Neural progenitor cell (in vitro differentiated cells): ENCODE data around the gene USP25. TPM values are rescaled to one million over a fixed set of nuclear protein-coding genes. Genes with fewer than 3 reads are reported as not detected.

Source experiments
- DNase-seq: peaks from one replicate; pipeline ENCODE4 v3.0.0-alpha.2; 2016; ENCODE audit warnings: low spot score
- H2AFZ ChIP-seq: fragments of 200-600 bp; sonication (generic); replicated peaks from 2 replicates; pipeline ENCODE4 v1.6.1; 2016; ENCODE audit warnings: antibody characterized with exemption
- H3F3A ChIP-seq: fragments of 200-600 bp; sonication (generic); 2 replicates; pipeline ENCODE4 v1.6.1; 2016; ENCODE audit warnings: antibody characterized with exemption, low read depth
- H3K27ac ChIP-seq: fragments of 200-600 bp; sonication (generic); 2 replicates; pipeline ENCODE4 v1.5.1; 2016; ENCODE audit warnings: mild to moderate bottlenecking
- H3K27me3 ChIP-seq: fragments of 200-600 bp; sonication (generic); 2 replicates; pipeline ENCODE4 v1.6.1; 2016; ENCODE audit warnings: mild to moderate bottlenecking, moderate library complexity
- H3K36me3 ChIP-seq: fragments of 200-600 bp; sonication (generic); 2 replicates; pipeline ENCODE4 v1.5.1; 2016
- H3K4me1 ChIP-seq: fragments of 200-600 bp; sonication (generic); 2 replicates; pipeline ENCODE4 v1.6.1; 2016; ENCODE audit warnings: mixed run types
- H3K4me2 ChIP-seq: fragments of 200-600 bp; sonication (generic); 2 replicates; pipeline ENCODE4 v1.6.1; 2016
- H3K4me3 ChIP-seq: fragments of 200-600 bp; sonication (generic); 2 replicates; pipeline ENCODE4 v1.5.1; 2016
- H3K79me2 ChIP-seq: fragments of 200-600 bp; sonication (generic); 2 replicates; pipeline ENCODE4 v1.6.1; 2016; ENCODE audit warnings: low read depth
- H3K9ac ChIP-seq: fragments of 200-600 bp; sonication (generic); 2 replicates; pipeline ENCODE4 v1.6.1; 2016
- H3K9me3 ChIP-seq: fragments of 200-600 bp; sonication (generic); 2 replicates; pipeline ENCODE4 v1.5.1; 2016; ENCODE audit warnings: low read depth
- H4K20me1 ChIP-seq: fragments of 200-600 bp; sonication (generic); 2 replicates; pipeline ENCODE4 v1.6.1; 2016; ENCODE audit warnings: low read depth
- H3K27ac Mint-ChIP-seq: 3 replicates; pipeline ENCODE4 v1.8.0; 2021; ENCODE audit warnings: mixed read lengths
- H3K27me3 Mint-ChIP-seq: 2 replicates; pipeline ENCODE4 v1.8.0; 2022; ENCODE audit warnings: low read depth, mild to moderate bottlenecking, inconsistent platforms, moderate library complexity, mixed read lengths; ENCODE audit not compliant: insufficient read depth
- H3K36me3 Mint-ChIP-seq: 3 replicates; pipeline ENCODE4 v1.8.0; 2021; ENCODE audit warnings: mixed read lengths
- H3K4me1 Mint-ChIP-seq: 3 replicates; pipeline ENCODE4 v1.8.0; 2021; ENCODE audit warnings: mixed read lengths
- H3K4me3 Mint-ChIP-seq: 3 replicates; pipeline ENCODE4 v1.8.0; 2021; ENCODE audit warnings: mild to moderate bottlenecking, moderate library complexity, mixed read lengths
- H3K9me3 Mint-ChIP-seq: 3 replicates; pipeline ENCODE4 v1.8.0; 2020; ENCODE audit warnings: mixed read lengths
- EZH2 ChIP-seq: fragments of 200-600 bp; sonication (generic); IDR thresholded peaks from 2 replicates; pipeline ENCODE4 v1.6.1; 2017; ENCODE audit warnings: antibody characterized with exemption, mild to moderate bottlenecking, moderate library complexity
- EZH2phosphoT487 ChIP-seq: fragments of 200-600 bp; sonication (generic); IDR thresholded peaks from 2 replicates; pipeline ENCODE4 v1.6.1; 2017; ENCODE audit warnings: antibody characterized with exemption
- total RNA-seq: library from RNA; depleted of rRNA; stranded (reverse); fragments of >200 nt; gene quantifications from 2 replicates; pipeline ENCODE4 v1.2.3, GENCODE V29; 2015; ENCODE audit warnings: low replicate concordance
- TF ChIP-seq, protein P1 (sequence below): fragments of 200-600 bp; sonication (generic); IDR thresholded peaks from 2 replicates; pipeline ENCODE4 v1.5.1; 2017; ENCODE audit warnings: antibody characterized with exemption, mild to moderate bottlenecking

Gene USP25
- total RNA-seq, 1 donor from 2014 or later: 36.4 TPM

- no peaks in the 10 kb centered on the region for H3K27me3 ChIP-seq
- H3K79me2 ChIP-seq: peaks cover 100% of the 10 kb centered on the region
- Mint-ChIP-seq H3K27ac (no peak overlapping the region), H3K27me3 (peaks cover 9% of the 10 kb centered on the region), H3K4me1 (no peaks in the 10 kb centered on the region), H3K4me3 (no peak overlapping the region), H3K9me3 (peaks cover 71% of the 10 kb centered on the region), H3K36me3 (peaks cover 53% of the 10 kb centered on the region)
- H3K9me3 ChIP-seq: no peaks in the 10 kb centered on the region
- TF ChIP-seq EZH2: no peak
- TF ChIP-seq, protein P1, sequence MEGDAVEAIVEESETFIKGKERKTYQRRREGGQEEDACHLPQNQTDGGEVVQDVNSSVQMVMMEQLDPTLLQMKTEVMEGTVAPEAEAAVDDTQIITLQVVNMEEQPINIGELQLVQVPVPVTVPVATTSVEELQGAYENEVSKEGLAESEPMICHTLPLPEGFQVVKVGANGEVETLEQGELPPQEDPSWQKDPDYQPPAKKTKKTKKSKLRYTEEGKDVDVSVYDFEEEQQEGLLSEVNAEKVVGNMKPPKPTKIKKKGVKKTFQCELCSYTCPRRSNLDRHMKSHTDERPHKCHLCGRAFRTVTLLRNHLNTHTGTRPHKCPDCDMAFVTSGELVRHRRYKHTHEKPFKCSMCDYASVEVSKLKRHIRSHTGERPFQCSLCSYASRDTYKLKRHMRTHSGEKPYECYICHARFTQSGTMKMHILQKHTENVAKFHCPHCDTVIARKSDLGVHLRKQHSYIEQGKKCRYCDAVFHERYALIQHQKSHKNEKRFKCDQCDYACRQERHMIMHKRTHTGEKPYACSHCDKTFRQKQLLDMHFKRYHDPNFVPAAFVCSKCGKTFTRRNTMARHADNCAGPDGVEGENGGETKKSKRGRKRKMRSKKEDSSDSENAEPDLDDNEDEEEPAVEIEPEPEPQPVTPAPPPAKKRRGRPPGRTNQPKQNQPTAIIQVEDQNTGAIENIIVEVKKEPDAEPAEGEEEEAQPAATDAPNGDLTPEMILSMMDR: no peak
- TF ChIP-seq EZH2phosphoT487: no peak
- no peak overlapping the region for H3K4me3 ChIP-seq
- no peak overlapping the region for H3K9ac ChIP-seq
- H4K20me1 ChIP-seq: no peaks in the 10 kb centered on the region
- H3K4me1 ChIP-seq: peaks cover 22% of the 10 kb centered on the region
- no peaks in the 10 kb centered on the region for H3K36me3 ChIP-seq
- H2AFZ ChIP-seq: no peak overlapping the region
- no peak for DNase-seq
- H3K27ac ChIP-seq: no peak overlapping the region
- no peaks in the 10 kb centered on the region for H3F3A ChIP-seq
- no peak overlapping the region for H3K4me2 ChIP-seq
These were observed 24.0 kb downstream of the USP25 start for GRCh38 chr21:15753741-15754140.

DNA sequence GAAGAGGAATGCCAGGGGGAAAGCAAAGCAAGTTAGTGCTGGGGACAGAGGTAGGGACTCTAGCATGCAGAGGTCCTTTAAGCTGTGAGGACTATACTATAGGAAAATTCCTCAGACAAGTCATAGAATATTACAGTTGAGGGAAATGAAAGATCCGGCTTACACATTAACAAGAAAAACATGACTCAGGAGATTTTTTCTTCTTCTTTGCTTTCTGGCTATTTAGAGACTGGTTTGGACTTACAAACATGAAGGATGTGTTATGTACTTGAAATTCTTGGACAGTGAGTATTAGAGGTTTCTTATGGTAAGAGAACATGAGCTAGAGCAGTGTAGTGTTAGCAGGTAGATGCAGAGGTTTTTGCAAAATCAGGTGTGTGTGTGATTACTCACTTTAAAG is 24.9 kb downstream of the USP25 start:
- no peak for DNase-seq
- Mint-ChIP-seq H3K27ac (no peak overlapping the region), H3K36me3 (peaks cover 48% of the 10 kb centered on the region), H3K9me3 (peaks cover 68% of the 10 kb centered on the region), H3K4me1 (no peaks in the 10 kb centered on the region), H3K27me3 (peaks cover 9% of the 10 kb centered on the region), H3K4me3 (no peak overlapping the region)
- no peaks in the 10 kb centered on the region for H3K9me3 ChIP-seq
- peaks cover 100% of the 10 kb centered on the region for H3K79me2 ChIP-seq
- H3F3A ChIP-seq: no peaks in the 10 kb centered on the region
- H3K4me2 ChIP-seq: no peak overlapping the region
- no peak overlapping the region for H3K9ac ChIP-seq
- H4K20me1 ChIP-seq: no peaks in the 10 kb centered on the region
- no peak overlapping the region for H3K27ac ChIP-seq
- H3K27me3 ChIP-seq: no peaks in the 10 kb centered on the region
- TF ChIP-seq EZH2 (no peak), EZH2phosphoT487 (no peak)
- TF ChIP-seq, protein P1: no peak
- H2AFZ ChIP-seq: no peak overlapping the region
- peaks cover 22% of the 10 kb centered on the region for H3K4me1 ChIP-seq
- no peaks in the 10 kb centered on the region for H3K36me3 ChIP-seq
- no peak overlapping the region for H3K4me3 ChIP-seq

- H3K4me1 Mint-ChIP-seq: no peaks in the 10 kb centered on the region
- no peak for TF ChIP-seq EZH2phosphoT487
- no peak for TF ChIP-seq EZH2
- TF ChIP-seq, protein P1: no peak
- H3K9me3 ChIP-seq: no peaks in the 10 kb centered on the region
- H3K27ac ChIP-seq: no peak overlapping the region
- H3K9me3 Mint-ChIP-seq: peaks cover 69% of the 10 kb centered on the region
- peaks cover 47% of the 10 kb centered on the region for H3K36me3 Mint-ChIP-seq
- H3K4me3 Mint-ChIP-seq: no peak overlapping the region
- H3K27me3 Mint-ChIP-seq: peaks cover 6% of the 10 kb centered on the region
- H3K27ac Mint-ChIP-seq: no peak overlapping the region
- H3K4me2 ChIP-seq: no peak overlapping the region
- peaks cover 27% of the 10 kb centered on the region for H3K4me1 ChIP-seq
- no peaks in the 10 kb centered on the region for H4K20me1 ChIP-seq
- H3K4me3 ChIP-seq: no peak overlapping the region
- no peaks in the 10 kb centered on the region for H3K36me3 ChIP-seq
- H3K9ac ChIP-seq: no peak overlapping the region
- no peaks in the 10 kb centered on the region for H3K27me3 ChIP-seq
- H3F3A ChIP-seq: no peaks in the 10 kb centered on the region
- H3K79me2 ChIP-seq: peaks cover 100% of the 10 kb centered on the region
- DNase-seq: no peak
- H2AFZ ChIP-seq: no peak overlapping the region
These were observed 25.3 kb downstream of the USP25 start for GRCh38 chr21:15755125-15755524.
